NCI-H748 treated with DMSO at 0.1 percent for 48 hours (cell line): ENCODE data around the gene CD33.
"Not testable (repeated sequence)": the region's sequence is repeated elsewhere in the genome, so short reads cannot be mapped to it uniquely, and the experiment has no call there.

ENCODE experiments used
- DNase-seq: peaks from one replicate; lab custom pipeline; 2025; lab: John Stamatoyannopoulos, UW

CD33 gene

GRCh38 chr19:51224898-51225393 is at the start of gene CD33:
Gene CD33 (plus strand): TSS chr19:51225080. CDS start chr19:51225119, 39 bp downstream.
- DNase-seq: not testable (repeated sequence)

- no peak for DNase-seq
These were observed 45.6 kb upstream of the CD33 start for GRCh38 chr19:51179256-51179655.

- DNase-seq: no peak
These were observed 43.4 kb upstream of the CD33 start for GRCh38 chr19:51181377-51181912.

- no peak for DNase-seq
These were observed 42.9 kb upstream of the CD33 start for GRCh38 chr19:51181913-51182419.

GRCh38 chr19:51183629-51184028 is 41.3 kb upstream of the CD33 start:
- no peak for DNase-seq

GRCh38 chr19:51185069-51185867 is 39.6 kb upstream of the CD33 start:
- no peak for DNase-seq

GRCh38 chr19:51185868-51186215 is 39.0 kb upstream of the CD33 start:
- DNase-seq: no peak

- no peak for DNase-seq
These were observed 38.6 kb upstream of the CD33 start for GRCh38 chr19:51186323-51186722.

GRCh38 chr19:51187395-51188226 is 37.3 kb upstream of the CD33 start:
- no peak for DNase-seq

GRCh38 chr19:51188227-51188559 is 36.7 kb upstream of the CD33 start:
- no peak for DNase-seq

- no peak for DNase-seq
These were observed 32.2 kb upstream of the CD33 start for GRCh38 chr19:51192689-51193088.

- DNase-seq: no peak
These were observed 30.2 kb upstream of the CD33 start for GRCh38 chr19:51194527-51195315.

GRCh38 chr19:51195316-51195586 is 29.6 kb upstream of the CD33 start:
- DNase-seq: no peak

GRCh38 chr19:51195616-51196015 is 29.3 kb upstream of the CD33 start:
- DNase-seq: no peak

- no peak for DNase-seq
These were observed 28.7 kb upstream of the CD33 start for GRCh38 chr19:51196181-51196580.

- DNase-seq: no peak
These were observed 26.2 kb upstream of the CD33 start for GRCh38 chr19:51198641-51199040.

- DNase-seq: no peak
These were observed 24.7 kb upstream of the CD33 start for GRCh38 chr19:51200071-51200666.

- DNase-seq: no peak
These were observed 23.2 kb upstream of the CD33 start for GRCh38 chr19:51201712-51202111.

GRCh38 chr19:51203916-51204315 is 21.0 kb upstream of the CD33 start:
- DNase-seq: no peak

- no peak for DNase-seq
These were observed 20.6 kb upstream of the CD33 start for GRCh38 chr19:51204321-51204720.

- DNase-seq: no peak
These were observed 17.1 kb upstream of the CD33 start for GRCh38 chr19:51207747-51208146.
